Adipocyte (in vitro differentiated cells): ENCODE data around the gene ERBB4.
"Not testable (repeated sequence)": the region's sequence is repeated elsewhere in the genome, so short reads cannot be mapped to it uniquely, and the experiment has no call there.

Experiments used
- DNase-seq: peaks from one replicate; pipeline ENCODE4 v3.0.0-alpha.2; 2015; ENCODE audit warnings: low read depth
- H3K27me3 ChIP-seq: replicated peaks from 2 replicates; pipeline ENCODE4 v1.7.0; 2013; ENCODE audit warnings: mild to moderate bottlenecking, low read length, moderate library complexity; ENCODE audit not compliant: control insufficient read depth, insufficient read depth
- H3K36me3 ChIP-seq: 2 replicates; pipeline ENCODE4 v1.7.0; 2013; ENCODE audit warnings: low read length, mild to moderate bottlenecking, moderate library complexity; ENCODE audit not compliant: control insufficient read depth, insufficient read depth, severe bottlenecking
- H3K4me1 ChIP-seq: 2 replicates; pipeline ENCODE4 v1.7.0; 2013; ENCODE audit warnings: mild to moderate bottlenecking, low read length, moderate library complexity; ENCODE audit not compliant: control insufficient read depth, insufficient read depth
- H3K4me3 ChIP-seq: 2 replicates; pipeline ENCODE4 v1.7.0; 2013; ENCODE audit warnings: mild to moderate bottlenecking, low read length, moderate library complexity
- H3K9ac ChIP-seq: 2 replicates; pipeline ENCODE4 v1.7.0; 2013; ENCODE audit warnings: mild to moderate bottlenecking, low read length, moderate library complexity
- H3K9me3 ChIP-seq: 2 replicates; pipeline ENCODE4 v1.7.0; 2013; ENCODE audit warnings: mild to moderate bottlenecking, low read length, moderate library complexity; ENCODE audit not compliant: control insufficient read depth

The ERBB4 gene

GRCh38 chr2:211545582-211545981, 993.0 kb downstream of the ERBB4 start:
- H3K36me3 ChIP-seq = no peaks in the 10 kb centered on the region
- no peak overlapping the region for H3K9ac ChIP-seq
- H3K4me3 ChIP-seq = no peak overlapping the region
- DNase-seq = no peak
- no peaks in the 10 kb centered on the region for H3K4me1 ChIP-seq
- H3K9me3 ChIP-seq = no peaks in the 10 kb centered on the region
- H3K27me3 ChIP-seq = no peaks in the 10 kb centered on the region

- no peak for DNase-seq
- Histone ChIP-seq H3K36me3 (no peaks in the 10 kb centered on the region), H3K4me3 (no peak overlapping the region), H3K9me3 (peaks cover 5% of the 10 kb centered on the region), H3K9ac (no peak overlapping the region), H3K27me3 (no peaks in the 10 kb centered on the region), H3K4me1 (no peaks in the 10 kb centered on the region)
Observed at GRCh38 chr2:211534632-211535031, 1004.0 kb downstream of the ERBB4 start.

- not testable (repeated sequence) for H3K4me1 ChIP-seq, H3K36me3 ChIP-seq, H3K9ac ChIP-seq, H3K9me3 ChIP-seq, DNase-seq, H3K4me3 ChIP-seq, H3K27me3 ChIP-seq
Observed at GRCh38 chr2:211524248-211524647, 1014.4 kb downstream of the ERBB4 start.

- no peaks in the 10 kb centered on the region for H3K36me3 ChIP-seq
- H3K4me1 ChIP-seq = no peaks in the 10 kb centered on the region
- no peak overlapping the region for H3K9ac ChIP-seq
- H3K9me3 ChIP-seq = no peaks in the 10 kb centered on the region
- no peak for DNase-seq
- no peaks in the 10 kb centered on the region for H3K27me3 ChIP-seq
- H3K4me3 ChIP-seq = no peak overlapping the region
Observed at GRCh38 chr2:211516537-211516936, 1022.1 kb downstream of the ERBB4 start.

GRCh38 chr2:211514049-211514448, 1024.6 kb downstream of the ERBB4 start:
- Histone ChIP-seq H3K9ac (no peak overlapping the region), H3K9me3 (no peaks in the 10 kb centered on the region), H3K4me3 (no peak overlapping the region), H3K36me3 (no peaks in the 10 kb centered on the region), H3K27me3 (no peaks in the 10 kb centered on the region), H3K4me1 (no peaks in the 10 kb centered on the region)
- no peak for DNase-seq

- no peak for DNase-seq
- Histone ChIP-seq H3K27me3 (no peaks in the 10 kb centered on the region), H3K9ac (no peak overlapping the region), H3K9me3 (no peaks in the 10 kb centered on the region), H3K4me1 (no peaks in the 10 kb centered on the region), H3K4me3 (no peak overlapping the region), H3K36me3 (no peaks in the 10 kb centered on the region)
Observed at GRCh38 chr2:211513446-211513845, 1025.2 kb downstream of the ERBB4 start.

GRCh38 chr2:211512806-211513205, 1025.8 kb downstream of the ERBB4 start:
- Histone ChIP-seq H3K4me3 (no peak overlapping the region), H3K27me3 (no peaks in the 10 kb centered on the region), H3K9ac (no peak overlapping the region), H3K9me3 (no peaks in the 10 kb centered on the region), H3K4me1 (no peaks in the 10 kb centered on the region), H3K36me3 (no peaks in the 10 kb centered on the region)
- DNase-seq = no peak

- no peaks in the 10 kb centered on the region for H3K27me3 ChIP-seq
- no peak for DNase-seq
- H3K36me3 ChIP-seq = no peaks in the 10 kb centered on the region
Observed at GRCh38 chr2:211503856-211504255, 1034.7 kb downstream of the ERBB4 start.

GRCh38 chr2:211503198-211503597, 1035.4 kb downstream of the ERBB4 start:
- Histone ChIP-seq H3K27me3 (no peaks in the 10 kb centered on the region), H3K4me1 (no peaks in the 10 kb centered on the region), H3K36me3 (no peaks in the 10 kb centered on the region), H3K9me3 (peaks cover 3% of the 10 kb centered on the region), H3K4me3 (no peak overlapping the region), H3K9ac (no peak overlapping the region)
- no peak for DNase-seq

More at GRCh38 chr2:211503856-211504255, 1034.7 kb downstream of the ERBB4 start:
- Histone ChIP-seq H3K4me3 (no peak overlapping the region), H3K9ac (no peak overlapping the region), H3K9me3 (peaks cover 3% of the 10 kb centered on the region), H3K4me1 (no peaks in the 10 kb centered on the region)

GRCh38 chr2:211498551-211499205, 1039.9 kb downstream of the ERBB4 start:
- Histone ChIP-seq H3K9ac (no peak overlapping the region), H3K27me3 (no peaks in the 10 kb centered on the region), H3K9me3 (peaks cover 3% of the 10 kb centered on the region), H3K36me3 (no peaks in the 10 kb centered on the region), H3K4me3 (no peak overlapping the region), H3K4me1 (no peaks in the 10 kb centered on the region)
- no peak for DNase-seq

- Histone ChIP-seq H3K36me3 (no peaks in the 10 kb centered on the region), H3K4me1 (no peaks in the 10 kb centered on the region), H3K9ac (no peak overlapping the region), H3K4me3 (no peak overlapping the region), H3K27me3 (no peaks in the 10 kb centered on the region), H3K9me3 (no peaks in the 10 kb centered on the region)
- no peak for DNase-seq
Observed at GRCh38 chr2:211495339-211495738, 1043.3 kb downstream of the ERBB4 start.

GRCh38 chr2:211494536-211494935, 1044.1 kb downstream of the ERBB4 start:
- Histone ChIP-seq H3K4me1 (no peaks in the 10 kb centered on the region), H3K9me3 (no peaks in the 10 kb centered on the region)
- no peak for DNase-seq

More at GRCh38 chr2:211494536-211494935, 1044.1 kb downstream of the ERBB4 start:
- no peaks in the 10 kb centered on the region for H3K27me3 ChIP-seq
- H3K9ac ChIP-seq = no peak overlapping the region
- no peak overlapping the region for H3K4me3 ChIP-seq
- no peaks in the 10 kb centered on the region for H3K36me3 ChIP-seq
